A549 (cell line): Measurements from ENCODE around the gene ZNF423. TPM values are rescaled to one million over a fixed set of nuclear protein-coding genes. Genes with fewer than 3 reads are reported as not detected.

ENCODE experiments used
- ATAC-seq, 2 experiments: fragments of 200-7000 bp in 1 of 2; fragments of >200 bp in 1 of 2; cut with Nextera tagmentation in 1 of 2; cut with Tn5 transposase in 1 of 2; 3 replicates each; pipeline versions ENCODE4 v1.8.0 to v1.9.1; 2018 to 2020; ENCODE audit warnings: mild to moderate bottlenecking in 1 of 2, moderate library complexity in 1 of 2
- CTCF ChIA-PET: fragments of 300-600 bp; sonication (Branson Sonifier 250); formaldehyde crosslinking; extraction: SDS; loops from one replicate; lab custom pipeline; 2021; ENCODE audit warnings: antibody characterized with exemption, inconsistent platforms; lab: Yijun Ruan, JAX
- POLR2A ChIA-PET: fragments of 350-600 bp; formaldehyde crosslinking; extraction: SDS; loops from one replicate; lab custom pipeline; 2021; ENCODE audit warnings: antibody characterized with exemption, inconsistent platforms; lab: Yijun Ruan, JAX
- DNase-seq, 2 experiments: peaks; one replicate each; pipeline versions ENCODE4 v3.0.0 to v3.0.0-alpha.2; 2011 to 2016; ENCODE audit warnings: low read depth in 1 of 2, low spot score in 1 of 2
- FAIRE-seq: peaks from 2 replicates; lab custom pipeline; 2011; peaks lifted over from hg19 to GRCh38; lab: Jason Lieb, UNC
- H3K27ac ChIP-seq, 2 experiments: fragments of >200 bp; sonication (Bioruptor Twin); formaldehyde crosslinking; 3 replicates each; pipeline ENCODE4 v1.5.1; 2016 to 2017
- H3K4me1 ChIP-seq: fragments of >200 bp; sonication (Bioruptor Twin); formaldehyde crosslinking; 3 replicates; pipeline ENCODE4 v1.6.1; 2016
- H3K4me2 ChIP-seq: fragments of >200 bp; sonication (Bioruptor Twin); formaldehyde crosslinking; 3 replicates; pipeline ENCODE4 v1.6.1; 2016
- H3K4me3 ChIP-seq: fragments of >200 bp; sonication (Bioruptor Twin); formaldehyde crosslinking; 3 replicates; pipeline ENCODE4 v1.5.1; 2016
- H3K9me3 ChIP-seq: fragments of >200 bp; sonication (Bioruptor Twin); formaldehyde crosslinking; 3 replicates; pipeline ENCODE4 v1.6.1; 2016
- CBX8 ChIP-seq: fragments of 200-600 bp; sonication (generic); IDR thresholded peaks from 2 replicates; pipeline ENCODE4 v1.6.1; 2016
- CEBPB ChIP-seq, 2 experiments: fragments of >200 bp in 1 of 2; sonication (Bioruptor Twin) in 1 of 2; formaldehyde crosslinking in 1 of 2; IDR thresholded peaks; 2 replicates each; pipeline ENCODE4 v1.6.1; 2012 to 2016
- EHF ChIP-seq: fragments of 250-450 bp; sonication (Bioruptor Pico); IDR thresholded peaks from 2 replicates; pipeline ENCODE4 v1.5.0; 2020; ENCODE audit warnings: mild to moderate bottlenecking
- FOSB ChIP-seq: fragments of 250-450 bp; sonication (Bioruptor Pico); IDR thresholded peaks from 2 replicates; pipeline ENCODE4 v1.5.0; 2020; ENCODE audit warnings: mild to moderate bottlenecking, moderate library complexity
- FOSL2 ChIP-seq, 2 experiments: fragments of 450-650 bp in 1 of 2; fragments of >200 bp in 1 of 2; sonication (Bioruptor Twin) in 1 of 2; formaldehyde crosslinking; IDR thresholded peaks; 2 replicates each; pipeline versions ENCODE4 v1.5.0 to v1.6.1; 2016 to 2020; ENCODE audit warnings: mild to moderate bottlenecking in 1 of 2, moderate library complexity in 1 of 2
- HMGXB4 ChIP-seq: fragments of 250-450 bp; sonication (Bioruptor Pico); IDR thresholded peaks from 2 replicates; pipeline ENCODE4 v1.5.0; 2021; ENCODE audit warnings: mild to moderate bottlenecking, moderate library complexity, borderline replicate concordance
- KDM1A ChIP-seq: fragments of 200-600 bp; sonication (generic); IDR thresholded peaks from 2 replicates; pipeline ENCODE4 v1.6.1; 2016; ENCODE audit warnings: low read depth, mild to moderate bottlenecking
- MAFK ChIP-seq: fragments of 450-650 bp; IDR thresholded peaks from 2 replicates; pipeline ENCODE4 v1.6.1; 2014; ENCODE audit not compliant: partially characterized antibody
- NFE2L2 ChIP-seq: fragments of 150-350 bp; conservative IDR thresholded peaks from 2 replicates; pipeline ENCODE4 v1.6.1; 2014; ENCODE audit warnings: low read length
- NR3C1 ChIP-seq: fragments of >200 bp; sonication (Bioruptor Twin); formaldehyde crosslinking; IDR thresholded peaks from 3 replicates; pipeline ENCODE4 v1.6.1; 2017
- PHF8 ChIP-seq: fragments of 200-600 bp; sonication (generic); IDR thresholded peaks from 2 replicates; pipeline ENCODE4 v1.6.1; 2016; ENCODE audit warnings: low read depth, mild to moderate bottlenecking, antibody characterized with exemption, moderate library complexity, borderline replicate concordance
- POLR2AphosphoS2 ChIP-seq: conservative IDR thresholded peaks from 2 replicates; pipeline ENCODE4 v1.6.1; 2012; ENCODE audit warnings: low read length, improper control_type of control experiment, inconsistent platforms
- RAD21 ChIP-seq, 2 experiments: fragments of >200 bp in 1 of 2; sonication (Bioruptor Twin) in 1 of 2; formaldehyde crosslinking in 1 of 2; IDR thresholded peaks in 1 of 2; conservative IDR thresholded peaks in 1 of 2; 2 replicates in 1 of 2; 3 replicates in 1 of 2; pipeline ENCODE4 v1.6.1; 2012 to 2018; ENCODE audit warnings: inconsistent platforms in 1 of 2
- RARB ChIP-seq: fragments of 250-450 bp; sonication (Bioruptor Pico); IDR thresholded peaks from 2 replicates; pipeline ENCODE4 v1.8.0; 2021; ENCODE audit warnings: mild to moderate bottlenecking, moderate library complexity
- RCOR1 ChIP-seq: fragments of 150-350 bp; IDR thresholded peaks from 2 replicates; pipeline ENCODE4 v1.6.1; 2014; ENCODE audit warnings: antibody characterized with exemption, low read length, low read depth
- RFX5 ChIP-seq: fragments of 450-650 bp; IDR thresholded peaks from 2 replicates; pipeline ENCODE4 v1.7.1; 2014; ENCODE audit warnings: antibody characterized with exemption, mild to moderate bottlenecking, moderate library complexity
- SREBF2 ChIP-seq: fragments of 450-650 bp; IDR thresholded peaks from 2 replicates; pipeline ENCODE4 v1.6.1; 2014; ENCODE audit warnings: mild to moderate bottlenecking, moderate library complexity
- TP53 ChIP-seq: fragments of 250-450 bp; sonication (Bioruptor Pico); IDR thresholded peaks from 2 replicates; pipeline ENCODE4 v1.5.0; 2021; ENCODE audit warnings: mild to moderate bottlenecking, moderate library complexity
- ZC3H11A ChIP-seq: fragments of 450-650 bp; IDR thresholded peaks from 2 replicates; pipeline ENCODE4 v1.6.1; 2014; ENCODE audit warnings: antibody characterized with exemption, mild to moderate bottlenecking
- ZSCAN20 ChIP-seq: fragments of 250-450 bp; sonication (Bioruptor Pico); IDR thresholded peaks from 2 replicates; pipeline ENCODE4 v1.8.0; 2022; ENCODE audit warnings: mild to moderate bottlenecking, moderate library complexity
- WGBS: methylation state at CpG from one replicate; pipeline ENCODE4 v1.1.6; 2017; ENCODE audit errors: missing lambda C conversion rate; 5-methylcytosine and 5-hydroxymethylcytosine counted together
- polyA plus RNA-seq, 4 experiments: library from polyadenylated mRNA; depleted of rRNA in 3 of 4; stranded (reverse); fragments of >200 nt; fragmentation: RNase III in 1 of 4; extraction: RNeasy Plus Mini Kit Qiagen cat#74134 plus additional on column Dnase treatment in 1 of 4; gene quantifications; 2 replicates in 3 of 4; 3 replicates in 1 of 4; pipeline ENCODE4 v1.2.3, GENCODE V29; 2011 to 2017
- TF ChIP-seq, protein P1 (sequence below): IDR thresholded peaks from 2 replicates; pipeline ENCODE4 v1.6.1; 2012; ENCODE audit warnings: low read depth, borderline replicate concordance
- TF ChIP-seq, protein P2 (sequence below): fragments of 200-600 bp; sonication (generic); IDR thresholded peaks from 2 replicates; pipeline ENCODE4 v1.6.1; 2016; ENCODE audit warnings: antibody characterized with exemption, mild to moderate bottlenecking, moderate library complexity

ZNF423 gene
- polyA plus RNA-seq, 2 of the 4 experiments (the other 2 are of a cell fraction): 0.04 to 0.10 TPM

DNA sequence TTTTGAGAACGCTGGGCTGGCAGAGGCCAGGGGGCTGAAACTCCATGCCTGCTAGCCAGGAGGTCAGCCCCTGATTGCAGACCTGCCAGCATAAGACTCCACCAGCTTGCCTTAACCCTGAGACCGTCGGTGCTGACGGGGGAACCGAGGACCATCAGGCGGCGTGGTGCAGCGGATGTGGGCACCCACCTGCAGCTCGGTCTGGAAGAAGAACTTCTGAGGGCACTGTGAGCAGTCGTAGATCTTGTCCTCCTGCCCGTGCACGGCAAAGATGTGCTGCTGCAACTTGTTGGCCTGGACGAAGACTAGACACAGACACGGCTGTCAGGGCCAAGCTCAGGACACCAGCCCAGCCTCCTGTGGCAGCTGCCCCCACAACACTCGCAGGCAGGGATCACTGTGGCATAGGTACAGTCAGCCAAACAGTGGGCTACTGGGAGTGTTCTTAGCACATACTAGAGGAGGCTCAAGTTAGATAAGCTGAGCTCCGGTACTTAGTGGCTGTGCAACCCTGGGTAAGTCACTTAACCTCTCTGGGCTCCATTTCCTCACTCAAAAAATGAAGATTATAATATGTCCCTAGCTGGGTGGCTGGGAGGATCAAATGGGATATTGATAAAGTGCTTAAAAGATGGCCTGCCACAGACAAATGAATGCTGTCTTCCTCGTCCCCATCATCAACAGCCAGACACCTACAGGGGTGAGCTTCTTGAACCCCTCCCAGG is 332.3 kb downstream of the ZNF423 start:
- no peaks in the 10 kb centered on the region for H3K9me3 ChIP-seq
- no peak overlapping the region for H3K27ac ChIP-seq
- DNase-seq: no peak
- POLR2A ChIA-PET: no interaction called here
- H3K4me2 ChIP-seq: no peak overlapping the region
- CTCF ChIA-PET: interaction anchor here (0.9 kb wide), 1 partner anchor 10 kb away, joined by 3 read pairs; no protein-coding TSS in a partner anchor
- WGBS: 53% methylated on average over 12 of the region's 17 CpGs
- no peaks in the 10 kb centered on the region for H3K4me1 ChIP-seq
- TF ChIP-seq NR3C1: no peak
- no peak for TF ChIP-seq TP53
- TF ChIP-seq EHF (CRISPR knock-in tag): no peak
- no peak for TF ChIP-seq SREBF2
- TF ChIP-seq, all 56 proteins: peak for 0
- FAIRE-seq: no peak
- H3K4me3 ChIP-seq: no peak overlapping the region
- no peak for ATAC-seq

DNA sequence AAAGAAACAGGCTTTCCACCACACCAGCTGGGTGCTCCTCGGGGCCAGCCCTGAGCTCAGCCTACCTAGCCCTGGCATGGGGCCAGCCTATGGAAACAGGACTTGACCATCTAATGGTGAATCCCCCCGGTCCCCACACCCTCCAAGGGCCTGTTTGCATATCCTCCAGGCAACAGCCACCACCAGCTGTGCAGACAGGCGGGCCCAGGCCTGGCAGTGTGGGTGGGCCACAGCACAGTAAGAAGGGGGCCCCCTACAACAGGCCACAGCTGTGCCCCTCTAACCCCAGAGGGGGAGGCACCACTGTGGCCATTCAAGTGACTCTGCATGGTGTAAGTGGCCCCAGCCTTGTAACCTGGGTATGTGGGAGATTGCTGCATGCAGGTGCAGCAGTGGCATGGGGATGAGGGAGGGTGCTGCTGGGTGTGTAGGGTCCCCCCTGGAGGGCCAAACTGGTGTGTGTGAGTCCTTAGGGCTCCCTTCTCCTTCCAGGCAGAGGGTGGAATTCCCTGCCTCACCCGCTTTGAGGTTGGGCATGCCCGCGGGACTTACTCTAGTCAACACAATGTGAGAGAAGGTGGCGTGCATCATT is 334.1 kb downstream of the ZNF423 start:
- FAIRE-seq: no peak
- no peaks in the 10 kb centered on the region for H3K4me1 ChIP-seq
- TF ChIP-seq FOSB (CRISPR knock-in tag): no peak
- TF ChIP-seq NR3C1: no peak
- TF ChIP-seq, protein P1, sequence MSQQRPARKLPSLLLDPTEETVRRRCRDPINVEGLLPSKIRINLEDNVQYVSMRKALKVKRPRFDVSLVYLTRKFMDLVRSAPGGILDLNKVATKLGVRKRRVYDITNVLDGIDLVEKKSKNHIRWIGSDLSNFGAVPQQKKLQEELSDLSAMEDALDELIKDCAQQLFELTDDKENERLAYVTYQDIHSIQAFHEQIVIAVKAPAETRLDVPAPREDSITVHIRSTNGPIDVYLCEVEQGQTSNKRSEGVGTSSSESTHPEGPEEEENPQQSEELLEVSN: no peak
- TF ChIP-seq RCOR1: no peak
- TF ChIP-seq ZC3H11A: no peak
- ATAC-seq: no peak
- ChIA-PET CTCF (interaction anchor here (1.2 to 2.2 kb wide), 2 partner anchors 11 to 14 kb away, joined by 3 to 5 read pairs; no protein-coding TSS in a partner anchor), POLR2A (no interaction called here)
- WGBS: 40% methylated on average over 4 of the region's 7 CpGs
- no peaks in the 10 kb centered on the region for H3K9me3 ChIP-seq
- H3K4me2 ChIP-seq: no peak overlapping the region
- H3K4me3 ChIP-seq: no peak overlapping the region
- no peak for DNase-seq
- H3K27ac ChIP-seq: no peak overlapping the region

- FAIRE-seq (no peak), DNase-seq (no peak), ATAC-seq (no peak)
- TF ChIP-seq, protein P1: no peak
- no peak for TF ChIP-seq CBX8
- no peak for TF ChIP-seq POLR2AphosphoS2
- CTCF ChIA-PET: interaction anchor here (0.9 to 2.2 kb wide), 3 partner anchors 9 to 72 kb away, joined by 3 to 5 read pairs (median 3); no protein-coding TSS in a partner anchor
- POLR2A ChIA-PET: no interaction called here
- H3K4me2 ChIP-seq: no peak overlapping the region
- no peaks in the 10 kb centered on the region for H3K9me3 ChIP-seq
- H3K4me3 ChIP-seq: no peak overlapping the region
- H3K4me1 ChIP-seq: no peaks in the 10 kb centered on the region
- H3K27ac ChIP-seq: no peak overlapping the region
- 48% methylated on average over 8 of the region's 8 CpGs for WGBS
Measured at GRCh38 chr16:49520492-49521038, 335.3 kb downstream of the ZNF423 start.

DNA sequence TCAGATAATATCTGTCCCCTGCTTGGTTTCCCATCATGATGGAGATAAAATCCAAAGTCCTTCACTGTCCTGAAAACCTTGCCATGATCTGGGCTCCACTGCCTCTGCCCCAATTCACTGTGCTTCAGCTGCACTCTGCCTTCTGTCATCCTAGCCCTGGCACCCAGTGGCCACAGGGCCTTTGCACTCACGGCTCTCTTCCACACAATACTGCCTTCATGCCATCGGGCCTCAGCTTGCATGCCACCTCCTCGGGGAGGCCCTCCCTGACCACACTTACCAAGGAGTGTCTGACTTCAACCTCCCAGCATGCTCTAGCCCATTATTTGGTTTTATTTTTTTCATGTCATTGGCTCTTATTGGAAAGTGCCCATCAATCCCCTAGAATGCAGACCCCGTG is 336.2 kb downstream of the ZNF423 start:
- ATAC-seq (no peak), FAIRE-seq (no peak), DNase-seq (no peak)
- CTCF ChIA-PET: interaction anchor here (0.9 to 2.2 kb wide), 3 partner anchors 8 to 73 kb away, joined by 3 to 5 read pairs (median 3); no protein-coding TSS in a partner anchor
- Histone ChIP-seq H3K4me1 (no peaks in the 10 kb centered on the region), H3K27ac (no peak overlapping the region), H3K4me3 (no peak overlapping the region), H3K9me3 (no peaks in the 10 kb centered on the region), H3K4me2 (no peak overlapping the region)
- POLR2A ChIA-PET: no interaction called here
- WGBS: 14% methylated on average over 4 of the region's 4 CpGs
- TF ChIP-seq, protein P2, sequence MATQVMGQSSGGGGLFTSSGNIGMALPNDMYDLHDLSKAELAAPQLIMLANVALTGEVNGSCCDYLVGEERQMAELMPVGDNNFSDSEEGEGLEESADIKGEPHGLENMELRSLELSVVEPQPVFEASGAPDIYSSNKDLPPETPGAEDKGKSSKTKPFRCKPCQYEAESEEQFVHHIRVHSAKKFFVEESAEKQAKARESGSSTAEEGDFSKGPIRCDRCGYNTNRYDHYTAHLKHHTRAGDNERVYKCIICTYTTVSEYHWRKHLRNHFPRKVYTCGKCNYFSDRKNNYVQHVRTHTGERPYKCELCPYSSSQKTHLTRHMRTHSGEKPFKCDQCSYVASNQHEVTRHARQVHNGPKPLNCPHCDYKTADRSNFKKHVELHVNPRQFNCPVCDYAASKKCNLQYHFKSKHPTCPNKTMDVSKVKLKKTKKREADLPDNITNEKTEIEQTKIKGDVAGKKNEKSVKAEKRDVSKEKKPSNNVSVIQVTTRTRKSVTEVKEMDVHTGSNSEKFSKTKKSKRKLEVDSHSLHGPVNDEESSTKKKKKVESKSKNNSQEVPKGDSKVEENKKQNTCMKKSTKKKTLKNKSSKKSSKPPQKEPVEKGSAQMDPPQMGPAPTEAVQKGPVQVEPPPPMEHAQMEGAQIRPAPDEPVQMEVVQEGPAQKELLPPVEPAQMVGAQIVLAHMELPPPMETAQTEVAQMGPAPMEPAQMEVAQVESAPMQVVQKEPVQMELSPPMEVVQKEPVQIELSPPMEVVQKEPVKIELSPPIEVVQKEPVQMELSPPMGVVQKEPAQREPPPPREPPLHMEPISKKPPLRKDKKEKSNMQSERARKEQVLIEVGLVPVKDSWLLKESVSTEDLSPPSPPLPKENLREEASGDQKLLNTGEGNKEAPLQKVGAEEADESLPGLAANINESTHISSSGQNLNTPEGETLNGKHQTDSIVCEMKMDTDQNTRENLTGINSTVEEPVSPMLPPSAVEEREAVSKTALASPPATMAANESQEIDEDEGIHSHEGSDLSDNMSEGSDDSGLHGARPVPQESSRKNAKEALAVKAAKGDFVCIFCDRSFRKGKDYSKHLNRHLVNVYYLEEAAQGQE: no peak
- TF ChIP-seq NFE2L2 (no peak), CEBPB (IDR thresholded peaks at IDR 0.05) (no peak), ZSCAN20 (no peak), PHF8 (no peak), RARB (CRISPR knock-in tag) (no peak), FOSL2 (IDR thresholded peaks at IDR 0.05) (no peak), FOSL2 (CRISPR knock-in tag; IDR thresholded peaks at IDR 0.05) (no peak), FOSB (CRISPR knock-in tag) (no peak), RFX5 (no peak), MAFK (no peak), KDM1A (no peak), HMGXB4 (CRISPR knock-in tag) (no peak), RAD21 (conservative IDR thresholded peaks at IDR 0.05 in 1 of 2, IDR thresholded peaks at IDR 0.05 in 1 of 2) (no peak), ZC3H11A (no peak)
